Activated CD4-positive, alpha-beta T cell treated with anti-CD3 and anti-CD28 coated beads, Interleukin-2, amount 10 ng/mL, durations not matched to agents 7 days and 5 days (primary cell): ENCODE measurements around the gene LRRC1. TPM values are rescaled to one million over a fixed set of nuclear protein-coding genes. Genes with fewer than 3 reads are reported as not detected.

ENCODE experiments used
- CTCF ChIA-PET: fragments of 350-600 bp; sonication (Branson Sonifier 250); formaldehyde crosslinking; loops from one replicate; lab custom pipeline; 2021; ENCODE audit warnings: antibody characterized with exemption; lab: Charles Lee
- POLR2A ChIA-PET: fragments of 350-600 bp; sonication (Branson Sonifier 250); formaldehyde crosslinking; loops from one replicate; lab custom pipeline; 2021; ENCODE audit warnings: antibody characterized with exemption; lab: Charles Lee
- DNase-seq: peaks from one replicate; pipeline ENCODE4 v3.0.0-alpha.2; 2020
- H3K27ac Mint-ChIP-seq: one replicate; pipeline ENCODE4 v1.8.0; 2021; ENCODE audit warnings: mild to moderate bottlenecking, moderate library complexity, mixed read lengths
- H3K27me3 Mint-ChIP-seq: one replicate; pipeline ENCODE4 v1.8.0; 2021; ENCODE audit warnings: mixed read lengths
- H3K36me3 Mint-ChIP-seq: one replicate; pipeline ENCODE4 v1.8.0; 2021; ENCODE audit warnings: low read depth, mixed read lengths
- H3K4me1 Mint-ChIP-seq: one replicate; pipeline ENCODE4 v1.8.0; 2021; ENCODE audit warnings: mixed read lengths
- H3K4me3 Mint-ChIP-seq: one replicate; pipeline ENCODE4 v1.8.0; 2021; ENCODE audit warnings: mild to moderate bottlenecking, moderate library complexity, mixed read lengths
- H3K9me3 Mint-ChIP-seq: one replicate; pipeline ENCODE4 v1.8.0; 2021; ENCODE audit warnings: mixed read lengths
- total RNA-seq, 2 experiments: library from RNA; stranded (reverse); gene quantifications; one replicate each; pipeline ENCODE4 v1.2.3, GENCODE V29; 2021

Gene LRRC1
- total RNA-seq, 2 experiments from 2014 or later: 3.6 to 3.7 TPM

- ChIA-PET CTCF (interaction anchor here (0.6 kb wide), 1 partner anchor 262 kb away, joined by 3 read pairs; no protein-coding TSS in a partner anchor), POLR2A (no interaction called here)
- H3K27me3 Mint-ChIP-seq: no peaks in the 10 kb centered on the region
Measured at GRCh38 chr6:53828215-53828614, 33.4 kb downstream of the LRRC1 start.

GRCh38 chr6:53828966-53829697, 34.3 kb downstream of the LRRC1 start:
- CTCF ChIA-PET: interaction anchor here (0.6 kb wide), 1 partner anchor 263 kb away, joined by 3 read pairs; no protein-coding TSS in a partner anchor
- Mint-ChIP-seq H3K36me3 (no peaks in the 10 kb centered on the region), H3K27ac (no peak overlapping the region)

More at GRCh38 chr6:53828215-53828614, 33.4 kb downstream of the LRRC1 start:
- peaks cover 2% of the 10 kb centered on the region for H3K4me1 Mint-ChIP-seq
- no peak overlapping the region for H3K4me3 Mint-ChIP-seq
- no peak for DNase-seq
- H3K27ac Mint-ChIP-seq: no peak overlapping the region
- no peaks in the 10 kb centered on the region for H3K9me3 Mint-ChIP-seq
- no peaks in the 10 kb centered on the region for H3K36me3 Mint-ChIP-seq

DNA sequence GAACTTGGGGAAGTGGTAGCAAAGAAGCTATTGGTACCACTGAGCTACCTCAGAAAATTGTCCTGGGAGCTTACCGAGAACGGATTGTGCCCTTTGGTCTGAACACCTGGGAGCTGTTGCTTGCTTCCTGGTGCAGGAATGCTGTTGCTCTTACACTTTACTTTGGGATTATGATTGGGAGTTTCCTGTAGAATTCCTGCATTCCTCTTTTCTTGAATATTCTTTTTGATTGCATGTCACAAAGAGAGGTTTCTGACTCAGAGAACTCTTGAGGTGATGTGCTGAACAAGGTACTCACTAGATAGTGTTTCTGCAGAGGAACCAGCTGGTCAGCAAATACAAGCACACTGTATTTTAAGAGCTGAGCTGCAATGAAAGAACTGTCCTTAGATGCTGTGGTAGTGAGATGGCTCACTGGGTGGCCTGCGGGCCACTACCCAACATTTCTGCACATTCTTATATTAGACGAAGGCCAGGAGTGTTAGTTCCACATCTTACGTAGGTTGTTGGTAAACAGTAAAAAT, 35.0 kb downstream of the LRRC1 start:
- POLR2A ChIA-PET: no interaction called here
- H3K27ac Mint-ChIP-seq: no peak overlapping the region
- H3K4me3 Mint-ChIP-seq: no peak overlapping the region
- no peaks in the 10 kb centered on the region for H3K27me3 Mint-ChIP-seq
- no peaks in the 10 kb centered on the region for H3K36me3 Mint-ChIP-seq
- CTCF ChIA-PET: no interaction called here
- H3K9me3 Mint-ChIP-seq: no peaks in the 10 kb centered on the region
- peaks cover 2% of the 10 kb centered on the region for H3K4me1 Mint-ChIP-seq
- no peak for DNase-seq

More at GRCh38 chr6:53828966-53829697, 34.3 kb downstream of the LRRC1 start:
- peaks cover 2% of the 10 kb centered on the region for H3K4me1 Mint-ChIP-seq
- DNase-seq: no peak
- no peaks in the 10 kb centered on the region for H3K9me3 Mint-ChIP-seq
- POLR2A ChIA-PET: no interaction called here
- H3K4me3 Mint-ChIP-seq: no peak overlapping the region
- H3K27me3 Mint-ChIP-seq: no peaks in the 10 kb centered on the region

DNA sequence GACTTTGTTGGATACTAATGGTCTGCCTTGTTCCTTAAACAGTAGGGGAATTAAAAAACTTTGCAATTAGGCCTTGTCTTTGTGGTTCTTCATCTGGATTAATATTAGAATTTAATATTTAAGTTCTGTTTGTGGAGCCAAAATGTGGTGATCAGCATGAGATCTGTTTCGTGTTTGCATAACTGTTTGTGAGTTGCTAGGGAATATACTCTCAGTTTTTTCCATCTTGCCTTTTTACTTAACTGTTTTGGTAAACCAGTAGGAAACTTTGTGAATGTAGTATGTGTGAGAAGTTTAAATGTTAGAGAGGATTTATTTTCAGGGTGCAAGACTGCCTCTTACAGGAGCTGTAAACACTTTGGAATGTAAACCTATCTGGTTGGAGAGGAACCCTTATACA, 35.6 kb downstream of the LRRC1 start:
- H3K4me1 Mint-ChIP-seq: peaks cover 2% of the 10 kb centered on the region
- ChIA-PET POLR2A (no interaction called here), CTCF (no interaction called here)
- no peak for DNase-seq
- H3K27ac Mint-ChIP-seq: no peak overlapping the region
- no peaks in the 10 kb centered on the region for H3K9me3 Mint-ChIP-seq
- no peak overlapping the region for H3K4me3 Mint-ChIP-seq
- H3K27me3 Mint-ChIP-seq: no peaks in the 10 kb centered on the region
- H3K36me3 Mint-ChIP-seq: no peaks in the 10 kb centered on the region

GRCh38 chr6:53831081-53831869, 36.5 kb downstream of the LRRC1 start:
- ChIA-PET CTCF (no interaction called here), POLR2A (no interaction called here)
- no peak overlapping the region for H3K27ac Mint-ChIP-seq
- no peaks in the 10 kb centered on the region for H3K27me3 Mint-ChIP-seq
- no peak overlapping the region for H3K4me3 Mint-ChIP-seq
- H3K9me3 Mint-ChIP-seq: no peaks in the 10 kb centered on the region
- no peak for DNase-seq
- H3K36me3 Mint-ChIP-seq: no peaks in the 10 kb centered on the region
- H3K4me1 Mint-ChIP-seq: no peaks in the 10 kb centered on the region

- H3K4me3 Mint-ChIP-seq: no peak overlapping the region
- no peaks in the 10 kb centered on the region for H3K4me1 Mint-ChIP-seq
- no peak overlapping the region for H3K27ac Mint-ChIP-seq
- CTCF ChIA-PET: no interaction called here
- H3K9me3 Mint-ChIP-seq: no peaks in the 10 kb centered on the region
- no peaks in the 10 kb centered on the region for H3K27me3 Mint-ChIP-seq
- no peaks in the 10 kb centered on the region for H3K36me3 Mint-ChIP-seq
- POLR2A ChIA-PET: no interaction called here
- no peak for DNase-seq
Measured at GRCh38 chr6:53831936-53832660, 37.3 kb downstream of the LRRC1 start.

GRCh38 chr6:53833155-53833554, 38.4 kb downstream of the LRRC1 start:
- no peaks in the 10 kb centered on the region for H3K9me3 Mint-ChIP-seq
- no peaks in the 10 kb centered on the region for H3K36me3 Mint-ChIP-seq
- POLR2A ChIA-PET: no interaction called here
- no peaks in the 10 kb centered on the region for H3K4me1 Mint-ChIP-seq
- CTCF ChIA-PET: no interaction called here
- no peaks in the 10 kb centered on the region for H3K27me3 Mint-ChIP-seq
- no peak overlapping the region for H3K27ac Mint-ChIP-seq
- DNase-seq: no peak
- no peak overlapping the region for H3K4me3 Mint-ChIP-seq

DNA sequence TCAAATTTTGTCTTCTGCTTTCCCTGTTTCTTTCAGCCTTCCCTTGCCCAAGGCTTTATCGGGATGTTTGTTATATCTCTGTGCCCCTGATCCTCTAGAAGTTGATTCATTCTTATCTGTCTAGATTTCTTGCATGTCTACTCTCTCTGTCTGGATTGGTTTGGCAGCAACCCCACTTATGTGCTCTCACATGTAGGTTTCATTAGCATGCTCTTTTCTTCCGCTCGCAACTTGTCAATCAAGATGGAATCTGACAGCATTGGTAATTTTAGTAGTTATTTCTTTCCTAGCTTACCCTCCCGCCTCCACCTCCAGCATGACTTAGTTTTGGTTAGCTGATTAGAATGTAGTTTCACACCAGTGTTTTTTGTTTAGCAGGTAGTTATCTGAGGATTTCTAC, 39.3 kb downstream of the LRRC1 start:
- H3K27me3 Mint-ChIP-seq: no peaks in the 10 kb centered on the region
- no peaks in the 10 kb centered on the region for H3K36me3 Mint-ChIP-seq
- DNase-seq: no peak
- CTCF ChIA-PET: no interaction called here
- H3K4me3 Mint-ChIP-seq: no peak overlapping the region
- POLR2A ChIA-PET: no interaction called here
- no peaks in the 10 kb centered on the region for H3K9me3 Mint-ChIP-seq
- no peaks in the 10 kb centered on the region for H3K4me1 Mint-ChIP-seq
- H3K27ac Mint-ChIP-seq: no peak overlapping the region

DNA sequence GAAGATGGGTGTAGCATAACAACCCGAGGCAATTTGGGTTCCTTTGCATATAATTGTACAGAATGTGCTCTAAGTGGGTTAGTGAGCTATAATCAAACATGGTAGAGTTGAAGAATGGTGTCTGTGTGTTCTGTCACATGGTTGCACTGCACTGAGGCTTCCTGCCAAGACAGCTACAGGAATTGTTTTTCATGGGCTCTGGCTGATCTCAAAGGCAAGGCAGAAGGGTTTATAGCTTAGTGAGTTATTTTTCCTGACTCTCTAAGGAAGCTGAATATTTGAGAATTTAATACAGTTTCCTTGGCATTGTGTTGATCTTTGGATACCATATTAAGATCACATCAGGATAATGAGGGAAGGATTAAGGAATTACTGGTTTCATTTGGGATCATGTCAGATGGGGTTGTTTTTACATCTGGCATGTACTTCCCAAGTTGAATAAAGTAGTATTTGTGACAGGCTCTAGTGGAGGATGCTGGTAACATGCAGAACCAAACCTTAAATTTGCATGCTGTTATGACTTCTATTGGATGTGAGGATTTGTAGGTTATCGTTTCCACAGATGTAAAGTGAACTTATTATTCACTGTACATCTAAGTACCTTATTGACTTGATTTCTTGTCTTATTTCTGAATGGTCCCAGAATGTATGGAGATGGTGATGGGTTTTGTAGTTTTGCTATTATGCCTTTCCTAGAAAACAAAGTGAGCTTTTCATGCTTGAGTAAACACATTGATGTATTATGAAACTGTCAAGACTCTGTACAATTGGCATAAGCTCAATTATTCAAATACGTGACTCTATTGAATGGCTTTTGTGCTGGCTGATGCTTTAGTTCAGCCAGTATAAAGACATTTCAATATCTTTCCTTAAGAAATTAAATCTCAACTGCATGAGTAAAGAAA, 43.3 kb downstream of the LRRC1 start:
- Mint-ChIP-seq H3K4me3 (no peak overlapping the region), H3K36me3 (no peaks in the 10 kb centered on the region), H3K4me1 (no peaks in the 10 kb centered on the region), H3K27ac (no peak overlapping the region), H3K27me3 (no peaks in the 10 kb centered on the region), H3K9me3 (no peaks in the 10 kb centered on the region)
- CTCF ChIA-PET: no interaction called here
- no peak for DNase-seq
- POLR2A ChIA-PET: no interaction called here

GRCh38 chr6:53840027-53840426, 45.2 kb downstream of the LRRC1 start:
- H3K9me3 Mint-ChIP-seq: no peaks in the 10 kb centered on the region
- H3K4me1 Mint-ChIP-seq: no peaks in the 10 kb centered on the region
- H3K4me3 Mint-ChIP-seq: no peak overlapping the region
- H3K36me3 Mint-ChIP-seq: no peaks in the 10 kb centered on the region
- POLR2A ChIA-PET: no interaction called here
- DNase-seq: no peak
- H3K27me3 Mint-ChIP-seq: no peaks in the 10 kb centered on the region
- no peak overlapping the region for H3K27ac Mint-ChIP-seq
- CTCF ChIA-PET: no interaction called here

- POLR2A ChIA-PET: no interaction called here
- CTCF ChIA-PET: no interaction called here
- Mint-ChIP-seq H3K4me3 (no peak overlapping the region), H3K27ac (no peak overlapping the region), H3K36me3 (no peaks in the 10 kb centered on the region), H3K4me1 (no peaks in the 10 kb centered on the region), H3K27me3 (no peaks in the 10 kb centered on the region), H3K9me3 (no peaks in the 10 kb centered on the region)
- DNase-seq: no peak
Measured at GRCh38 chr6:53845280-53846195, 50.7 kb downstream of the LRRC1 start.
